ENCODE results near the gene NUDT4.
"Not testable (repeated sequence)": the region's sequence is repeated elsewhere in the genome, so short reads cannot be mapped to it uniquely, and the experiment has no call there.

The NUDT4 gene

GRCh38 chr12:93429448-93429847 is 51.7 kb downstream of the NUDT4 start:
- no peak for DNase-seq (ENCODE audit: low read depth)

DNA sequence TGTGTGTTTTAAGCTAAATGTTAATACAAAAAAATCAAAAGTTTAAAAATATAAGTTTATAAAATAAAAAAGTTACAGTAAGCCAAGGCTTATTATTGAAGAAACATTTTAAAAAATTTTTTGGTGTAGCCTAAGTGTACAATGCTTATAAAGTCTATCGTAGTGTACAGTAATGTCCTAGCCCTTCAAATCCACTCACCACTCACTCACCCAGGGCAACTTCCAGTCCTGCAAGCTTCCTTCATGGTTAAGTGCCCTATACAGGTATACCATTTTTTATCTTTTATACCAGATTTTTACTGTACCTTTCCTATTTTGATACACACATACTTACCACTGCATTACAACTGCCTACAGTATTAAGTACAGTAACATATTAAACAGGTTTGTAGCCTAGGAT is 52.1 kb downstream of the NUDT4 start:
- DNase-seq (ENCODE audit: low read depth), result no peak

DNA sequence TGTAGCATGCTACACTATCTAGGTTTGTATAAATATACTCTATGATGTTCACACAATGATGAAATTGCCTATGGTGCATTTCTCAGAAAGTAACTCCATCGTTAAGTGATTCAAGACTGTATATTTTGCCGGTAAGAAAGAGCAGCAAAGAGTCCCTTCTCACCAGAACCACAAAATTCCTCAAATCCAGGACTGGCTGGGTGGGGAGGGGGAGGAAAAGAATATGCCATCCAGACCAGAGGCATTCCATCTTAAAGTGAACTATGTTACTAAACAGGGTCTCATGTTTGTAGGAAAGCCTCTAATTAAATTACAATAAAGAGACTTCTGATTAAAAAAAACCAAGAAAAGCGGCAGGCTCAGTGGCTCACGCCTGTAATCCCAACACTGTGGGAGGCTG is 52.6 kb downstream of the NUDT4 start:
- no peak for DNase-seq (ENCODE audit: low read depth)

- not testable (repeated sequence) for DNase-seq (ENCODE audit: low read depth)
Measured at GRCh38 chr12:93432031-93432430, 54.3 kb downstream of the NUDT4 start.

- DNase-seq (ENCODE audit: low read depth), result no peak
Measured at GRCh38 chr12:93434256-93434865, 56.6 kb downstream of the NUDT4 start.

DNA sequence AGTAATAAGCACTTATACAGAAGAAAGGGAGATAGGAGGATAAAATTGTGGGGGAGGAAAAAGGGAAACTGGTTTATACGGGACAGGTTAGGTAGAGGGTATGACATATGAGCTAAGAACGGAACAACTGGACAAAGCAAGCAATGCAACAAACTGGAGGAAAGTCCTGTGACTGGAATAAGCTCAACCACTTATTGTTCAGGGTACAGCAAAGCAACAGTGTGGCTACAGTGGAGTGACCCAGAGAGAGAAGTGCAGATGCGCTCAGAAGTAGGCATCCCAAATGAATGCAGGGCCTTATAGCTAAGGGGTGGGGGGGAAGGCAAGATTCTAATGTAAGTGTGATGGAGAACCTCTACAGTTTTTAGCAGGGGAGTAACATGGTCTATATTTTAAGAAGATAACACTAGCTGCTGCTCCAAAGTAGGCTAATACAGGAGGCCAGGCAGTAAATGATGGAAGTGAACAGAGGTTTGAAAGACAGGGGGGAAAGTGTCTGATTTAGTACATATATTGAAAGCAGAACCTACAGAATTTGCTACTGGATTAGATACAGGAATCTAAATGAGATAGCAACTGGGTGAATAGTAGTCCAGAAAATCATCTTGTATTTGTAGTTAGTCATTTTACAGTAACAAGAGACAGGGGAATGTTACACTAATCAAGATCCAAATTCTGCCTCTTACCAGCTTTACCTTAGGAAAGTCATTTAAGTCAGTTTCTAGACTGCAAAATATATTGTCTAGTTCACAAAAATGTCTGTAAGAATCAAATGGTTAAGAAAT is 60.7 kb downstream of the NUDT4 start:
- DNase-seq (ENCODE audit: low read depth), result no peak

GRCh38 chr12:93440043-93440835 is 62.5 kb downstream of the NUDT4 start:
- no peak for DNase-seq (ENCODE audit: low read depth)

DNA sequence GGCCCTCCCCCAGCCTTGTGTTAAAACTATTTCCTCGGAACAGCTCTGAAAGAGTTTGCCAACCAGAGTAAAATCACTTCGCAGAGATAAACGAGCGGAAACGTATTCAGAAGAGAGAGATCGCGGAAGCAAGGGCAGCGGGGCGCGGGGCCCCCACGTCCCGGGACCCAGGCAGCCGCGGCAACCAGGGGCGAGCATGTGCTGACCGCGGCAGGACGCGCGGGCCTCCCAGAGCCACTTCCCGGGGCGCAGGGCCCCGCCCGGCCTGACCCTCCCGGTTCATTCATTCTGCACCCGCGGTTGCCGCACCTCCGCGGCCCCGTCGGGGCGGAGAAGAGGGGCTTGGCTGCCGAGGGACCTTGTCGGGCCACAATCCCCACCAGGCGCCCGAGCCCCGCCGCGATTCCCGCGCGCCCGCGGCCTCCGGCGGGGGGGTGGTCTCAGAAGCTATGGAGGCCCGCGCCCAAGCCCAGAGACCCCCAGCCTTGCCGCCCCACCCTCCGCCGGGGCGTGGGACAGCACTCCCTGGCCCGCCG is 63.4 kb downstream of the NUDT4 start:
- DNase-seq (ENCODE audit: low read depth), result no peak

DNA sequence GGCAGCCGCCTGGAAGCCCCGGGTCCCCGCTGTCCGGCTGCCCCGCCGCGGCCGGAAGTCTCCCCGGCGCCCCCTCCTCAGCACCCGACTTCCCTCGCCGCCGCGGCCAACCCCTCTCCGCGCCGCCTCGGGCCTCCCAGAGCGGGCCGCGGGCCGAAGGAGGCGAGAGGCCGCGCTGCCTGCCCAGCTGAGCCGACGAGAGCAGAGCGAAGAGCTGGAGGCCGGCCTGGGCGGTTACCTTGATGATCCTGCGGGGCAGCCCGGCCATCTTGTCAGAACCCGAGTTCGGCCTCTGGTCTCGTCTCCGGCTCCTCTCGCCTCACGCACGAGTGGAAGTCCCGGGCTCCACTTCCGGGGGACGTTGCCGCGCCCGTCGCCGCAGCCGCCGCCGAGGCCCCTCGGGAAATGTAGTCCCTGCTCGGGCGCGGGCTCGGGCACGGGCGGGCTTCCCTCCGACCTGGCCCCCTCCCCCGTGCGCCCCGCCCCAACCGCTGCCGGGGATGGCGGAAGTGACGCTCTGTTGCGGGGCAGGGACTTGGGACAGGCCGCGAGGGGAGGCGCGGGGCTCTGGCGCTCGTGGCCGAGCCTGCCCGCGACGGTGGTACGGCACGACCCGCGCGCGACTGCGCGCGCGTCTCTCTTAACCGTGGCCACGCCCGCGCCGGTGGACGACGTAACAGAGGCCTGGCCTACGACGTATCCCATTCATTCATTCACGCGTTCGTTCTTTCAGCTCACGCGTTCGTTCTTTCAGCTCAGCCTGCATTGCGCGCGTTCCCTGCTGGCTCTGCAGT is 64.1 kb downstream of the NUDT4 start, which contains the start of gene UBE2N:
TSS of gene UBE2N (minus strand) at position 331 of the 794 bp plus-strand sequence. CDS start at position 268, 63 bp downstream.
- DNase-seq (ENCODE audit: low read depth), result peak; percentile 64

DNA sequence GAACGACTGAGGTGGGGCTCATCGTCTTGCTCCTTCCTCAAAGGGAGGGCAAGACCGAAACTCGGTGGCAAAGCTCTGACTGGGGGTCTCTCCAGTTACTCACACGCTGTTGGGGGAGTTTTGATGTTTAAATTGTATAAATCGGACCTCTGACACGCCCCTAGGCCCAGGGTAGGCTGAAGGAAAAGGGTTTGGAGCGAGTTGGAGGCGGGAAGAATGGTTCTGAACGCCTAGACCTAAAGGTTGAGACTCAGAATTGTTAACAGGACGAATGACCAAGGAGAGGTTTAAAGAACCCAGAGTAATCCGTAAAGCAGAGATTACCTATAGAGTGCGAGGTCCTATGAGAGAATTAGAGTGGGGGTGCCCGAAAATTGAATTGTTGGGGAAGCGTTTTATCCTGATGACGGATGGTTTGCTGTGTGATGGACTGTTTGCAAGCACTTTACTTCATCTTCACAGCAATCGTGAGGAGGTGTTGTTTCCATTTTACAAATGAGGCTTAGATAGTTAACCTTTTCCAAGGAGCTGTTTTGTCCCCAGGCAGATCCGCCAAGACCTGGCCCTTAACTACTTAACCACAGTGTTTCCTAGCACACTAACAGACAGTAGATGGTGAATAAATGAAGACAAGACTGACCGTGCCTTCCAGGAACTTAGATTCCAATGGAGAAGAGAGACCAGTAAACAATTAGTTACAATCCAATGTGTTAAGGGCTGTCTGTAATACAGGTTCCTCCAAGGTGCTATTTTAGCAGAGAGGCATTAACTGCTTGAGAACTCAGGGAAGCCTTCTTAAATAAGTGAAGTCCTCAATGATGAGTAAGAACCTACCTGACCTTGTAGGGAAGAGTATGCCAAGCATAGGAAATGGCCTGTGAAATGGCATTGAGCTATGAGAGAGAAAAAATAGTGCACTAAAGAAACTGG is 65.0 kb downstream of the NUDT4 start:
- DNase-seq (ENCODE audit: low read depth), result no peak

- DNase-seq (ENCODE audit: low read depth), result no peak
Measured at GRCh38 chr12:93443576-93443975, 65.9 kb downstream of the NUDT4 start.

GRCh38 chr12:93447555-93448290 is 70.0 kb downstream of the NUDT4 start:
- no peak for DNase-seq (ENCODE audit: low read depth)

- no peak for DNase-seq (ENCODE audit: low read depth)
Measured at GRCh38 chr12:93448796-93449195, 71.1 kb downstream of the NUDT4 start.

- DNase-seq (ENCODE audit: low read depth), result no peak
Measured at GRCh38 chr12:93449277-93449676, 71.6 kb downstream of the NUDT4 start.

DNA sequence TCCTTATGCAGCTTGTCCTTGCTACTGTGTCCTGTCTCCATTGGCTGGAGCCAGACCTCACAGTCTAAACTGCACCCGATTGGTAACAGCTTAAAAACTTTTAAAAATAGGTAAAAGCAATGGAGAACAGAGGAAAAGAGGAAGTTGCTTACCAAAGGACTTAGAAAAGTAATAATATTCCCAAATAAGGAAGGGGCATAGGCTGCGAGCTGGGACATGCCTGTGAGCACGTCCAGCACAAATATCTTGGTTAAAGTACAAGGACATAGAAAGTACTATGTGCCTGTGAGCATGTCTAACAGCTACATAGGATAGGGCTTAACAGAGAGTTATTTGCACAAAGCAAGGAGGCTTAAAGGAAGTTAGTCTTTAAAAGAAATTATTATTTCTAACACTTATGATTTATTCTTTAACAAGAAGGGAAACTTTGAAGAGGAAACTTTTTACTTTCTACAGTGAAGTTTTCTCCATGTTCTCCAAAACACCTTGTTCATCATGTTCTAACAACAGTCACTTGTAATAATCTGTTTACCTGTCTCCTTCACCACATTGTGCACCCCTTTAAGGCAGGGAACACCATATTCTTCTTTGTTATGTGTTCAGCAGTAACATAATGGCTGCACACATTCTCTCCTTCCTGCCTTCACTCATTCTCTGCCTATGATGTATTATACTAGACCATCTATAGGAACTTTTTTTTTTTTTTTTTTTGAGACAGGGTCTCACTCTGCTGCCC is 73.9 kb downstream of the NUDT4 start:
- no peak for DNase-seq (ENCODE audit: low read depth)

DNA sequence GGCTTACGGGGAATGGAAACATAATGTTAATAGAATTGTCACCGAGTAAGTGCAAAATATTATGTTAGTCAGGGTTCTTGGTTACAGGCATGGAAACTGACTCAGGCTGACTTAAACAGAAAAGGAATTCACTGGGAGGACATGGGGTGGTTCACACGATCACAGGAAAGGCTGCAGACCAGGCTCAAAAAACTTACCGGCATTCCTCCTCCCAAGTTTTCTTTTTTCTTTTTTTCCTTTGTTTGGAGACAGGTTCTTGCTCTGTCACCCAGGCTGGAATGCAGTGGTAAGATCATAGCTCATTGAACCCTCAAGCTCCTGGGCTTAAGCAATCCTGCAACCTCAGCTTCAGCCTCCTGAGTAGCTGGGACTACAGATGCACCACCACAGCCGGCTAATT is 75.9 kb downstream of the NUDT4 start:
- peak; percentile 52 for DNase-seq (ENCODE audit: low read depth)

DNA sequence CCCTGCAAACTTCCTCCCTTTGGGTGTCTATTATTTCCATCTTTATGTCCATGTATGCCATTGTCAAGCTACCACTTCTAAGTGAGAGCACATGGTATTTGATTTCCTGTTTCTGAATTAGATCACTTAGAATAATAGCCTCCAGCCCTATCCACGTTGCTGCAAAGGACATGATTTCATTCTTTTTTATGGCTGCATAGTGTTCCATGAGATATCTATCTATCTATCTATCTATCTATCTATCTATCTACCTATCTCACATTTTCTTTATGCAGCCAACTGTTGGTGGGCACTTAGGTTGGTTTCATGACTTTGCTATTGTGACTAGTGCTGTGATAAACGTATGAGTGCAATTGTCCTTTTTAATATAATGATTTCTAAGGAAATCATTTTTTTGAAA is 78.4 kb downstream of the NUDT4 start:
- DNase-seq (ENCODE audit: low read depth), result no peak
